Activated CD8-positive, alpha-beta memory T cell treated with anti-CD3 and anti-CD28 coated beads for 24 hours (primary cell): ENCODE results near the gene SCRN1.

Experiments
- DNase-seq: peaks from one replicate; pipeline ENCODE4 v3.0.0-alpha.2; 2020

Gene SCRN1

DNA sequence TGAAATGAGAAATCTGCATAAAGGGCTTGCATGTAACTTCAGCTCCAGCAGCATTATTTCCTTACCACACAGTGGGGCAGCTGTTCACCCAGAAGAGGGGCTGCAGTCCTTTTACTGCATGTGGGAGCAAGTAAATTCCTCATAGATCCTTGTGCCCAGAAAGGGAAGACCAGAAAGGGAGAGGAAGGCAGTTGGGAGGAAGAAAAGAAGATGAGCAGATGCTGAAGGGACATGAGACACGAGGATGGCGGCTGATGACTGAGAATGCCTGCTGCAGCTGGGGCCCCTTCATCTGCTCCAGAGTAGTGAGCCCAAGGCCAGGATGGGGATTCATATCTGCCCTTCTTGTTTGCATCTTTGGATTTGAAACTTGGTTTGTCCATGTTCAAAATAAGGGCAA is 102.8 kb downstream of the SCRN1 start:
- no peak for DNase-seq

DNA sequence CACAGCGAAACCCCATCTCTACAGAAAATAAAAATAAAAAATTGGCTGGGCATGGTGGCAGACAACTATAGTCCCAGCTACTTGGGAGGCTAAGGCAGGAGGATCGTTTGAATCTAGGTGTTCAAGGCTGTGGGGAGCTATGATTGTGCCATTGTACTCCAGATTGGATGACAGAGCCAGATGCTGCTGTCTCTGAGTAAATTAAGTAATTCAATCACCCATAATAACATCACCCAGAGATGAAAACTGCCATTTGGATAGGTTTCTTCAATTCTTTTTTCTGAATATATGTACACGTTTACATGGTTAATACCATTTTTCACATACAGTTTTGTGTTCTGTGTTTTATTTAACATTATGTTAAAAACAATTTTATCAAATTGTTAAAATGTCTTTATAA is 104.0 kb downstream of the SCRN1 start:
- DNase-seq, result no peak

DNA sequence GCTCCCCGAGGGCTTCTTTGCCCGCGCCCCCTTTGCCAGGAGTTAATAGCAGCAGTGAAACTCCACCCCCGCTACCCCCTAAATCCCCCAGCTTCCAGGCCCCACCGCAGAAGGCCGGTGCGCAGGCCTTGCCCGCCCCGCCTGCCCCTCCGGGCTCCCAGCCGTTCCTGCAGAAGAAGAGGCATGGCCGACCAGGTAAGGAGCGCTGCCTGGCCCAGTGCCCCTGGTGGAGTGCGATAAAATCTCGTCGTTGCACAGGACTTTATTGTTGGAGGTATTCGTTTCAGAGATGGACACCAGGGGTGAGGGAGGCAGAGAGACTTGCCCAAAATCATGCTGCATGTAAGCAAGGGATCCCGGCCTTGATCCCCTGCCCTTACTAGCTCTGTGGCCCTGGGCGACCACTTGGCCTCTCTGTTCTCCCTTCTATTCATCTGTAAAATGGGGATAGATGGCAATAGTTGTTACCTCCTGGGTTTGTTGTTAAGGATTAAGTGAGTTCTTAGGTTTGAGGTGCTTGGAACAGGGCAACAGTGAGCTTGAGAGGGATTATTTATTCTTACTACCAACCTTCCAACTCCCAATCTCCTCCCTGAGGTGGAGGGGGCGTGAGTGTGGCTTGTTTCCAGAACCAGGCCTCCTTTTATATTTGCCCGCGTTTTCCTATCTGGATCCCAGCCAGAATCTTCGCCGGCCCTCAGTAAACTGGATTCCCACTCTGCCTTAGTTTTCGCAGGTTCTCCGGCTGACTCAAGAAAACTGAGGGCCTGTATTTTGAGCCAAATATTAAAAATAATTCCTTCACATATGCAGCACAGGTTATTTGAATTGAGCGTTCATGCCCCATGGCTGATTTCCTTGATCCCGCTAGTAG is 105.0 kb downstream of the SCRN1 start:
- no peak for DNase-seq

DNA sequence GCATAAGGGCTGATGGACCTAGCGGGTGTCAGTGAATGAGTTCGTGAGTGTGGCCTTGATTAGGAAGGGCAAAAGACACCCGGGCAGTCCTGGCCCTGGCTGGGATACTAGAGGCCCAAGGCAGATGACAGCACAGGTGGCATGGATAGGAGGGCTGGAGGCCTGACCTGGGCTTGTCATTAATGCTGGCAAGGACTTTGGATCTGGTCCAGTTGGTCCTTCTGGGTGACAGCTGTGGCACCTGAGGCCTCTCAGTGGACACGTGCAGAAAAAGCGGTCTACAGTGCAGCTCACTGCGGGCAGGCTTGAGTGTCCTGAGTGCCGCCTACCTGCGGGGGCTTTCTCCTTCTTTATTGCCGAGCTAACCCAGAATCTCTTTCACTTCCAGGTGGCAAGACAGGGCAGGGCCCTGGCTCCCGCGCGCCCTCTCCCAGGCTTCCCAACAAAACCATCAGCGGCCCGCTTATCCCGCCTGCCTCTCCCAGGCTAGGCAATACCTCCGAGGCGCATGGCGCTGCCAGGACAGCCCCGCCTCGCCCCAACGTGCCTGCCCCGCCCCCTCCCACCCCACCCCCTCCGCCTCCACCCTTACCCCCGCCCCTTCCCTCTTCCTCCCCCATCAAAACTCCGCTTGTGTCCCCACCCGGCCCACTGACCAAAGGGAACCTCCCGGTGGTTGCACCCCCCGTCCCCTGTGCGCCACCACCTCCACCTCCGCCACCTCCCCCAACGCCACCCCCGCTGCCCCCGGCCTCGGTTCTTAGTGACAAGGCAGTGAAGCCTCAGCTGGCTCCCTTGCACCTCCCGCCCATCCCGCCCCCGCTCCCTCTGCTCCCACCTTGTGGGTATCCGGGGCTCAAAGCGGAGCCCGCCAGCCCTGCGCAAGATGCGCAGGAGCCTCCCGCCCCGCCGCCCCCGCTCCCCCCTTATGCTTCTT is 105.9 kb downstream of the SCRN1 start:
- DNase-seq, result no peak

DNA sequence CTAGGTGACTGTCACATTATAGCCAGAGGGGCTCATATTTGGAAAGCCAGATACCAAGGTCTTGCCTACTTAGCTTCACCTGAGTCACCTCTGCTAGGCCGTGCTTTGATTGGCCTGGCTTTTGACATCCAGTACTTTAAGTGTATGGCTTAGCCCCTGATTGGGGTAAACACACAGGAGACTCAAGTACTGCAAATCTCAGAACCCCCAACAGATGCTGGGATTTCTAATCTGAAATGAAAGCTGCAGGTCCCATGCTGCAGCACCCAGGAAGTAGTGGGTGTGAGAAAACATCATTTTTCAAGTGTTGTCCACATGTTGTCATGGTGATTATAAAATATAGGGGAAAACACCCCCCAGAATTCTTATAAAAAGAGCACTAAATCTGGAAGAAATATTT is 107.1 kb downstream of the SCRN1 start:
- no peak for DNase-seq

DNA sequence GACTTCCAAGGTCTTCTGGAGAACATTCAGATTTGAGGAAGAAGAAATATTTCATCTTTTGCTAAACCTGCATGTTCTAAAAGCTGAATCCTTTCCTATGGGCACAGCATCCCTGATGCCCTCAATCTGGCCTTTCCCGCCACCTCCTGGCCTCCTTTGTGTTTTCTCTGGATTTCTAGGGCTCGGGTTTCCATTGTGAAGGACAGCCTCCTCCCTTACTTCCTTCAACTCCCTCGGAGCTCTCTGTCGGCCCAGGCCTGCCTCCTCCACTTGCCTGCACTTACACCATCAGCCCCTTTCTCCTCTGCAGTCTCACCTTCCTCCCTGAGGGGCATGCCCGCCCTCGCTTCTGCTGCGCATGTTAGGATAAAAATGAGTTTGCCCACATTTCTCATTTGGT is 107.9 kb downstream of the SCRN1 start:
- no peak for DNase-seq

DNA sequence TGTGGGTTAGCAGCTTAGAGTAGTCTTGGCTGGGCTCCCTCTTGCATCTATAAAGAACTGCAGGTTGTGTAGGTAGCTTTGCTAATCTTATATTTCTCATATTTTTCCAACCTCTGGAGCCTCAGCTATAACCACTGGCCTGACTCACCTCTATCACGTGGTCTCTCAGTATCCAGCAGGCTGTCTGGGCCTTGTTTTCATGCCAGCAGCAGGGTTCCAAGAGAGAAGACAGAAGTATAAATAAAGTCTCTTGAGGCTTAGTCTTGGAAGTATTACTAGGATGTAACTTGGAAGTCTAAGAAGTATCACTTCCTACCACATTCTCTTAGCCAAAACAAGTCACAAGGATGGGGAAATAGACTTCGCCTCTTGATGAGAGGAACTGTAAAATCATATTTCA is 110.0 kb downstream of the SCRN1 start:
- DNase-seq, result no peak

DNA sequence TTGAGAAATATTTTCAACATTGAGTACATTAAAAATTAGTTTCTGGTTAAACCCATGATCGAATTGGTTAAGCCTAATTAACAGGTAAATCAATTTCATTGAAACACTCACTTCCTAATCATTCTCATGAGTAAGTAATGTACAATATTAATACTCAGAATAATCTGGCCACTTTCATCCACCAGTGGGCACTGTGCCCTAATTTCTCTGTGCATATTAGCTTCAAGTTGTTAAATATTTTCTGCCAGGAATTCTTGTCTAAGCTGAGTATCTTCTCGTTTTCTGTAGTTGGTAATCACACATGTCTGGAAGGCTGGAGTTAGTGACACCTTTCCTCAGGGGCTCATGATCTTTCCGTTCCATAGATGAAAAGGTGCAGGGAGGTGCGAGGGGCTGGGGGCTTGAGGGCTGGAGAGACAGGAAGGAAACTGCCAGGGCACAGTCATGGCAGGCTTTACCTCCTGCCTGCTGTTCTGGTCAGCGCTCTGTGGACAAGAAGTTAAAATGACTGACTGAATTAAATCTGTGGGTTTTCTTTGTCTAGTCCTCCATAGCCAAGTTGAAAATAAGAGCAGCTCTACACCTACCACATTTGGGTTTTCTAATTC is 111.4 kb downstream of the SCRN1 start:
- DNase-seq, result no peak

DNA sequence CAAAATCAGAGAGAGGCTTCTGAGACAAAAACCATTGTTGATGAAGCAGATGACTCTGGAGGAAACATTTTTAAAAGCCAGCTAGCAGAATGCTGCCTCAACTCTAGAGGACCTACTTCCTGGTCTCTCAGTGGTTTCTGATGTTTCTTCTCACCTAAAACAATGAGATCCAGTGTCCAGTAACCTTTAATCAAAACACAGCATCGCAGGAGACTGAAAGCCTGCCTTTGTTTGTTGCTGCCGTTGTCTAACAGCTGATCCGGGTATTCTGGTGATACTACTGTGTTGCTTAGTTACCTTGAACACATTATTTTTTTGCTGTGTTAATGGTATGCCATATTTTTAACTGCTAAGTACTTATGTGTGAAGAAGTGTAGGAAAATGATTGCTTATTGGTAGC is 112.4 kb downstream of the SCRN1 start:
- DNase-seq, result no peak

DNA sequence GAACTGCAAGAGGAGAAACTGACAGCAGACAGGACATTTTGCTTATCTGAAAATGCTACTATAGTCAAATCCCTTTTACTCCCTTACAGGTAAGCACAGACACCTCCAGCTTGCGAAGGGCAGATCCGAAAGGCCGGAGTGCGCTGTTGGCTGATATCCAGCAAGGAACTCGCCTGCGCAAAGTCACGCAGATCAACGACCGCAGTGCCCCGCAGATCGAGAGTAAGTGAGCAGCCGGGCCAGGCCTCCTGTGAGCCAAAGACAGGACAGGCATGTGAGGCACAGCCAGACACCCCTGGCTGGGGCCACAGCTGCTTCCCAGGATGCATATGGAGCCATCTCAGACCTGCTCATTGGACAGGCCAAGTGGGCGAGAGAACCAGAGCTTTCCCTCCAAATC is 113.9 kb downstream of the SCRN1 start:
- no peak for DNase-seq

DNA sequence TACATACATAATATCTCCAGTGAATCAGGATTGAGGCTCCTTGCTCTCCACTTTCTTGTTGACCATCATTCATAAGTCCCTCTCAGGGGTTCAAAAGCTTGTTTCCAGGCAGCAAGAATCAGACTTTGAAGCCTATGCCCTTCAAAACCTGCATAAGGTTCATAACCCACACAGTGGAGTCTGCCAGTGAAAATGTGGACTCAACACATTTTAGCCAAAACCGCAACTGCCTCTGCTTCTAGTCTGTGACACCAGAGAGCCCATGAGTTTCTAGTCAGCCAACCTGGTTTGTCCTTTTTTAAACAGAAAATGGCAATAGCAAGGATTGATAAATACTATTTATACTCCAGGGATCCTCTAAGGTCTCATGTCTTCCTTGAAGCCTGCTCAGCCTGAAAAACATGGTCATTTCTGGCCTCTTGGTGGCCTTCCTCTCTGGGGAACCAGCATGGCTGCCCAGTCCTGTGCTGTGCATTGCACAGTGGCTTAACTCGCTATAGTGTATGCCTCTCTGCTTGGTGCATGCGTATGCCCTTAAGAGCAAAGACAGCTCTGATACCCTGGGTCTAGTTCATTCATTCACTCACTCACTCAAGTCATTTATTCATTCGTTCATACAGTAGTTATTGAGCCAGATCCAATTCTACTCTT is 115.8 kb downstream of the SCRN1 start:
- DNase-seq, result no peak

DNA sequence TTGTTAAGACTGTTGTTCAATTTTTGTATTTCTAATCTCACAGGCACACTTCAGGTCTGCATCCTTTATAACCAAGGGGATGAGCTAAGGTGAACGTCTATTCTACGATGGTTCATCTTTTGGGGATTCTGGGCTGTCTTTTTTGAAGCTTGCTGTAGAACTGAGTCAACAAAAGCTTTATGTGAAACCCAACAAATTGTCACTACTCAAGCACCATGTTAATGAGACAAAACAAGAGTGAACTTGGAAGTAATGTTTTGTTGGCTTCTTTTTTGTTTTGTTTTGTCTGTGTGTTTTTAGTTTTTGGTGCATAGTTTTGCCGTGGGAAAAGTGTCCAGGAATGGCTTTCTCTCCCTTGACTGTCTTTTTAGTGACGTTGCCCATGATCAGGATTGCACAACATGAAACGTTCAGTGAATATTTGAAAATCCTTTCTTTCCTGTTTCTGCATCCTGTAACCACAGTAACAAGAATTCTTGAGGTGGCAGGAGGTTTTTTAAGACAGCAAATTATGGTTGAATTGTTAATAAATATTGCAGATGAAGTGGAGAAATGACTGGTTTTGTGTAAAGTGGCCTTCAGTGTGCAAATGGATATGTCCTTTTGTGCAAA is 117.7 kb downstream of the SCRN1 start:
- no peak for DNase-seq
